Spleen (tissue), 11 donors: ENCODE results near the gene NUDT3. TPM values are rescaled to one million over a fixed set of nuclear protein-coding genes. Genes with fewer than 3 reads are reported as not detected.
A peak's percentile ranks its signal among the peaks of the same experiment; 100 is the strongest.

Source experiments
- DNase-seq: peaks from one replicate; pipeline ENCODE4 v3.0.0-alpha.2; 2020
- H3K27ac ChIP-seq, 8 donors: fragments of 200-600 bp; sonication (generic) in 7 of 8; 1 replicate in 4 of 8; 2 replicates in 4 of 8; pipeline versions ENCODE4 v1.5.0 to v1.8.0; 2016 to 2021; ENCODE audit warnings: inconsistent platforms in 4 of 8, mild to moderate bottlenecking in 4 of 8, moderate library complexity in 1 of 8
- H3K27me3 ChIP-seq, 7 donors: fragments of 200-600 bp; sonication (generic) in 6 of 7; replicated peaks in 1 of 7; 1 replicate in 4 of 7; 2 replicates in 3 of 7; pipeline versions ENCODE4 v1.5.0 to v1.8.0; 2016 to 2021; ENCODE audit warnings: inconsistent platforms in 3 of 7, mild to moderate bottlenecking in 1 of 7
- H3K36me3 ChIP-seq, 6 donors: fragments of 200-600 bp; sonication (generic) in 5 of 6; 1 replicate in 4 of 6; 2 replicates in 2 of 6; pipeline versions ENCODE4 v1.5.0 to v1.8.0; 2016 to 2021; ENCODE audit warnings: inconsistent platforms in 2 of 6
- H3K4me1 ChIP-seq, 6 donors: fragments of 200-600 bp; sonication (generic) in 5 of 6; 1 replicate in 3 of 6; 2 replicates in 3 of 6; pipeline versions ENCODE4 v1.5.0 to v1.8.0; 2016 to 2021; ENCODE audit warnings: inconsistent platforms in 3 of 6
- H3K4me3 ChIP-seq, 8 donors: fragments of 200-600 bp; sonication (generic) in 7 of 8; 1 replicate in 4 of 8; 2 replicates in 4 of 8; pipeline versions ENCODE4 v1.5.0 to v1.8.0; 2016 to 2021; ENCODE audit warnings: inconsistent platforms in 4 of 8, mild to moderate bottlenecking in 4 of 8, moderate library complexity in 2 of 8
- H3K9me3 ChIP-seq, 8 donors: fragments of 200-600 bp; sonication (generic) in 7 of 8; 1 replicate in 4 of 8; 2 replicates in 4 of 8; pipeline versions ENCODE4 v1.5.0 to v1.8.0; 2016 to 2021; ENCODE audit warnings: inconsistent platforms in 4 of 8
- CTCF ChIP-seq, 11 experiments: fragments of 200-600 bp in 7 of 11; fragments of 450-650 bp in 4 of 11; sonication (generic) in 4 of 11; IDR thresholded peaks in 8 of 11; conservative IDR thresholded peaks in 3 of 11; 1 replicate in 7 of 11; 2 replicates in 4 of 11; pipeline versions ENCODE4 v1.4.0 to v1.8.0; 2016 to 2021; ENCODE audit warnings: antibody characterized with exemption in 11 of 11, inconsistent platforms in 4 of 11, mild to moderate bottlenecking in 1 of 11
- POLR2A ChIP-seq, 3 donors: fragments of 450-650 bp; IDR thresholded peaks; one replicate each; pipeline ENCODE4 v1.5.1; 2017; ENCODE audit warnings: antibody characterized with exemption in 3 of 3, mild to moderate bottlenecking in 1 of 3
- POLR2AphosphoS5 ChIP-seq, 3 donors: sonication (generic); formaldehyde crosslinking; IDR thresholded peaks; one replicate each; pipeline ENCODE4 v1.5.1; 2017; ENCODE audit warnings: antibody characterized with exemption in 3 of 3
- WGBS, 5 donors: extraction: QIAGEN DNeasy Blood & Tissue Kit in 3 of 5; methylation state at CpG; one replicate each; pipeline versions ENCODE4 v1.1.5 to v1.1.7; 2013 to 2018; 5-methylcytosine and 5-hydroxymethylcytosine counted together
- intact Hi-C: fragments of 100-400 bp; cut with DNase I; formaldehyde crosslinking; loops from one replicate; pipeline ENCODE4 v1.15.0; 2023; ENCODE audit warnings: low total_unique reads
- polyA plus RNA-seq, 3 donors: library from polyadenylated mRNA; stranded (reverse); fragments of 200-250 nt; gene quantifications; one replicate each; pipeline ENCODE4 v1.2.1, GENCODE V29; 2013
- total RNA-seq, 7 donors: library from RNA; depleted of rRNA in 3 of 7; stranded (reverse); fragments of >200 nt in 3 of 7; fragmentation: NEBNext Ultra II Directional in 4 of 7; extraction: Animal tissue kit (Norgen Biotek cat#: 25700) in 4 of 7; gene quantifications; one replicate each; pipeline versions ENCODE4 v1.1.0 to v1.2.1, GENCODE V29; 2016 to 2021
- donor health status: healthy with polysubstance abuse.
- donor health status: DM: no; HTN: no; CAD: no; lungs with moderate emphysema.
- donor health status: DM: no; HTN: no; CAD: no.
- donor health status: Bipolar disorder and iron deficiency.
- donor health status: healthy.
- donor health status: DM: no; HTN: no; CAD: no.
- donor health status: DM: yes; HTN: yes; CAD: no.

NUDT3 gene
- total and polyA plus RNA-seq, 10 donors = 9.2 to 54.2 (median 37.8) TPM

- TF ChIP-seq CTCF (IDR thresholded peaks at IDR 0.05 in 8 of 11, conservative IDR thresholded peaks at IDR 0.05 in 3 of 11) (no peak), POLR2AphosphoS5 (IDR thresholded peaks at IDR 0.05) (no peak), POLR2A (IDR thresholded peaks at IDR 0.05) (no peak)
- Histone ChIP-seq H3K4me3 (peak overlapping the region in 1 of 8 donors; percentile 39), H3K36me3 (peaks cover 0 to 7% (median 0%) of the 10 kb centered on the region in 6 donors), H3K4me1 (peaks cover 26 to 80% (median 49%) of the 10 kb centered on the region in 6 donors), H3K9me3 (no peaks in the 10 kb centered on the region), H3K27me3 (no peaks in the 10 kb centered on the region), H3K27ac (peak overlapping the region in 7 of 8 donors; percentile 56 to 80 (median 74))
- DNase-seq = no peak
- WGBS, 5 donors = 85 to 90% (median 88%) methylated on average over 1 of the region's 1 CpG
- intact Hi-C loops = no loop called here
Measured at GRCh38 chr6:34316431-34317171, 75.9 kb downstream of the NUDT3 start.

- WGBS, 5 donors = 12 to 36% (median 16%) methylated on average over 6 of the region's 6 CpGs
- no peaks in the 10 kb centered on the region for H3K27me3 ChIP-seq
- peak overlapping the region in 7 of 8 donors; percentile 56 to 80 (median 74) for H3K27ac ChIP-seq
- H3K36me3 ChIP-seq = peaks cover 0 to 7% (median 0%) of the 10 kb centered on the region in 6 donors
- no peak for DNase-seq
- no peaks in the 10 kb centered on the region for H3K9me3 ChIP-seq
- H3K4me1 ChIP-seq = peaks cover 26 to 86% (median 50%) of the 10 kb centered on the region in 6 donors
- intact Hi-C loops = no loop called here
- H3K4me3 ChIP-seq = peak overlapping the region in 1 of 8 donors; percentile 39
- TF ChIP-seq CTCF (IDR thresholded peaks at IDR 0.05 in 8 of 11, conservative IDR thresholded peaks at IDR 0.05 in 3 of 11) = no peak
- no peak for TF ChIP-seq POLR2AphosphoS5 (IDR thresholded peaks at IDR 0.05)
- TF ChIP-seq POLR2A (IDR thresholded peaks at IDR 0.05) = no peak
Measured at GRCh38 chr6:34315780-34316179, 76.7 kb downstream of the NUDT3 start.

GRCh38 chr6:34315256-34315655, 77.2 kb downstream of the NUDT3 start:
- H3K27ac ChIP-seq = peak overlapping the region in 7 of 8 donors; percentile 56 to 80 (median 74)
- TF ChIP-seq POLR2A (IDR thresholded peaks at IDR 0.05) (no peak), CTCF (IDR thresholded peaks at IDR 0.05 in 8 of 11, conservative IDR thresholded peaks at IDR 0.05 in 3 of 11) (no peak), POLR2AphosphoS5 (IDR thresholded peaks at IDR 0.05) (no peak)
- intact Hi-C loops = no loop called here
- no peak for DNase-seq
- no peaks in the 10 kb centered on the region for H3K9me3 ChIP-seq
- H3K36me3 ChIP-seq = peaks cover 0 to 7% (median 0%) of the 10 kb centered on the region in 6 donors
- peaks cover 26 to 91% (median 50%) of the 10 kb centered on the region in 6 donors for H3K4me1 ChIP-seq
- WGBS, 5 donors = 79 to 92% (median 83%) methylated on average over 1 of the region's 1 CpG
- H3K27me3 ChIP-seq = no peaks in the 10 kb centered on the region
- H3K4me3 ChIP-seq = no peak overlapping the region

- H3K36me3 ChIP-seq = peaks cover 0 to 7% (median 0%) of the 10 kb centered on the region in 6 donors
- 74 to 97% (median 91%) methylated on average over 4 of the region's 4 CpGs for WGBS, 5 donors
- intact Hi-C loops = no loop called here
- no peak overlapping the region for H3K27ac ChIP-seq
- no peak for DNase-seq
- H3K4me1 ChIP-seq = peaks cover 9 to 74% (median 33%) of the 10 kb centered on the region in 6 donors
- H3K9me3 ChIP-seq = no peaks in the 10 kb centered on the region
- H3K4me3 ChIP-seq = no peak overlapping the region
- TF ChIP-seq POLR2A (IDR thresholded peaks at IDR 0.05) (no peak), CTCF (IDR thresholded peaks at IDR 0.05 in 8 of 11, conservative IDR thresholded peaks at IDR 0.05 in 3 of 11) (no peak), POLR2AphosphoS5 (IDR thresholded peaks at IDR 0.05) (no peak)
- no peaks in the 10 kb centered on the region for H3K27me3 ChIP-seq
Measured at GRCh38 chr6:34312259-34312658, 80.2 kb downstream of the NUDT3 start.
